ENCODE data around the gene ERBIN.

GRCh38 chr5:65948115-65948747 is 21.9 kb downstream of the ERBIN start:
- TF ChIP-seq CTCF (IDR thresholded peaks at IDR 0.05) (no peak), POLR2A (IDR thresholded peaks at IDR 0.05) (no peak)

Measured in esophagus squamous epithelium (tissue), 4 donors.